GM21529 (cell line): Measurements from ENCODE around the gene SLC5A10.

Experiments
- ATAC-seq: cut with Tn5 transposase; IDR thresholded peaks from one replicate; pipeline ENCODE4 v1.9.1; 2021; ENCODE audit not compliant: unreplicated experiment

Gene SLC5A10

GRCh38 chr17:18981335-18981641 is 29.3 kb downstream of the SLC5A10 start:
- no peak for ATAC-seq

GRCh38 chr17:18981642-18982424 is 29.9 kb downstream of the SLC5A10 start:
- ATAC-seq = no peak

GRCh38 chr17:18984273-18985114 is 32.5 kb downstream of the SLC5A10 start:
- no peak for ATAC-seq

- ATAC-seq = no peak
Observed at GRCh38 chr17:18985475-18985874, 33.5 kb downstream of the SLC5A10 start.

GRCh38 chr17:18986541-18987229 is 34.7 kb downstream of the SLC5A10 start:
- ATAC-seq = no peak

- no peak for ATAC-seq
Observed at GRCh38 chr17:18987230-18987610, 35.3 kb downstream of the SLC5A10 start.

GRCh38 chr17:18987862-18988545 is 36.0 kb downstream of the SLC5A10 start:
- ATAC-seq = no peak

GRCh38 chr17:18988546-18989173 is 36.7 kb downstream of the SLC5A10 start:
- no peak for ATAC-seq

GRCh38 chr17:18990331-18990730 is 38.4 kb downstream of the SLC5A10 start:
- no peak for ATAC-seq

- no peak for ATAC-seq
Observed at GRCh38 chr17:18991531-18992315, 39.8 kb downstream of the SLC5A10 start.

- ATAC-seq = no peak
Observed at GRCh38 chr17:18992454-18993130, 40.6 kb downstream of the SLC5A10 start.

- ATAC-seq = no peak
Observed at GRCh38 chr17:18993905-18994526, 42.1 kb downstream of the SLC5A10 start.

GRCh38 chr17:18994631-18995030 is 42.7 kb downstream of the SLC5A10 start:
- no peak for ATAC-seq

GRCh38 chr17:18995220-18995619 is 43.3 kb downstream of the SLC5A10 start:
- ATAC-seq = no peak

GRCh38 chr17:18996458-18996857 is 44.5 kb downstream of the SLC5A10 start:
- no peak for ATAC-seq

- ATAC-seq = no peak
Observed at GRCh38 chr17:18997650-18998196, 45.8 kb downstream of the SLC5A10 start.

GRCh38 chr17:18999394-18999793 is 47.4 kb downstream of the SLC5A10 start:
- no peak for ATAC-seq

- ATAC-seq = no peak
Observed at GRCh38 chr17:18999911-19000310, 47.9 kb downstream of the SLC5A10 start.
